Stimulated activated naive CD8-positive, alpha-beta T cell treated with anti-CD3 and anti-CD28 coated beads, Interleukin-15, Interleukin-2, amounts not matched to agents 100 ng/mL and 50 ng/mL, for 24 hours (primary cell): Measurements from ENCODE around the gene PARVG.

ENCODE experiments used
- H3K27ac Mint-ChIP-seq: one replicate; pipeline ENCODE4 v1.8.0; 2021; ENCODE audit warnings: mild to moderate bottlenecking, mixed read lengths
- H3K27me3 Mint-ChIP-seq: one replicate; pipeline ENCODE4 v1.8.0; 2021; ENCODE audit warnings: mixed read lengths
- H3K36me3 Mint-ChIP-seq: one replicate; pipeline ENCODE4 v1.8.0; 2021; ENCODE audit warnings: low read depth, mixed read lengths
- H3K4me1 Mint-ChIP-seq: one replicate; pipeline ENCODE4 v1.8.0; 2021; ENCODE audit warnings: low read depth, mixed read lengths
- H3K4me3 Mint-ChIP-seq: one replicate; pipeline ENCODE4 v1.8.0; 2021; ENCODE audit warnings: mild to moderate bottlenecking, mixed read lengths
- H3K9me3 Mint-ChIP-seq: one replicate; pipeline ENCODE4 v1.8.0; 2021; ENCODE audit warnings: mixed read lengths

PARVG gene

GRCh38 chr22:44204739-44205515, 24.2 kb downstream of the PARVG start:
- Mint-ChIP-seq H3K36me3 (peaks cover 26% of the 10 kb centered on the region), H3K27ac (no peak overlapping the region), H3K27me3 (no peaks in the 10 kb centered on the region), H3K4me3 (no peak overlapping the region), H3K4me1 (peaks cover 13% of the 10 kb centered on the region), H3K9me3 (peaks cover 11% of the 10 kb centered on the region)

- no peak overlapping the region for H3K27ac Mint-ChIP-seq
- peaks cover 13% of the 10 kb centered on the region for H3K4me1 Mint-ChIP-seq
These were observed 25.0 kb downstream of the PARVG start for GRCh38 chr22:44205516-44206329.

GRCh38 chr22:44206330-44206645, 25.6 kb downstream of the PARVG start:
- H3K9me3 Mint-ChIP-seq: peaks cover 18% of the 10 kb centered on the region
- peaks cover 35% of the 10 kb centered on the region for H3K36me3 Mint-ChIP-seq
- H3K27me3 Mint-ChIP-seq: no peaks in the 10 kb centered on the region
- H3K4me1 Mint-ChIP-seq: peaks cover 13% of the 10 kb centered on the region
- no peak overlapping the region for H3K4me3 Mint-ChIP-seq
- no peak overlapping the region for H3K27ac Mint-ChIP-seq

More at GRCh38 chr22:44205516-44206329, 25.0 kb downstream of the PARVG start:
- Mint-ChIP-seq H3K27me3 (no peaks in the 10 kb centered on the region), H3K4me3 (no peak overlapping the region), H3K36me3 (peaks cover 30% of the 10 kb centered on the region), H3K9me3 (peaks cover 15% of the 10 kb centered on the region)

GRCh38 chr22:44206696-44207095, 26.0 kb downstream of the PARVG start:
- peak overlapping the region; percentile 49 for H3K27ac Mint-ChIP-seq
- peaks cover 39% of the 10 kb centered on the region for H3K36me3 Mint-ChIP-seq
- no peak overlapping the region for H3K4me3 Mint-ChIP-seq
- H3K9me3 Mint-ChIP-seq: peaks cover 20% of the 10 kb centered on the region
- no peaks in the 10 kb centered on the region for H3K27me3 Mint-ChIP-seq
- H3K4me1 Mint-ChIP-seq: peaks cover 13% of the 10 kb centered on the region

- H3K27me3 Mint-ChIP-seq: no peaks in the 10 kb centered on the region
- H3K4me3 Mint-ChIP-seq: no peak overlapping the region
- H3K9me3 Mint-ChIP-seq: peaks cover 20% of the 10 kb centered on the region
- H3K4me1 Mint-ChIP-seq: peaks cover 13% of the 10 kb centered on the region
- peak overlapping the region; percentile 61 for H3K27ac Mint-ChIP-seq
- peaks cover 33% of the 10 kb centered on the region for H3K36me3 Mint-ChIP-seq
These were observed 26.7 kb downstream of the PARVG start for GRCh38 chr22:44207173-44207980.

- no peak overlapping the region for H3K4me3 Mint-ChIP-seq
- H3K4me1 Mint-ChIP-seq: peaks cover 13% of the 10 kb centered on the region
- H3K27ac Mint-ChIP-seq: peak overlapping the region; percentile 61
These were observed 27.2 kb downstream of the PARVG start for GRCh38 chr22:44207981-44208317.

GRCh38 chr22:44209343-44209742, 28.6 kb downstream of the PARVG start:
- Mint-ChIP-seq H3K4me1 (peaks cover 13% of the 10 kb centered on the region), H3K36me3 (peaks cover 24% of the 10 kb centered on the region), H3K9me3 (peaks cover 20% of the 10 kb centered on the region), H3K27ac (no peak overlapping the region), H3K27me3 (no peaks in the 10 kb centered on the region), H3K4me3 (no peak overlapping the region)

More at GRCh38 chr22:44207981-44208317, 27.2 kb downstream of the PARVG start:
- Mint-ChIP-seq H3K9me3 (peaks cover 20% of the 10 kb centered on the region), H3K27me3 (no peaks in the 10 kb centered on the region), H3K36me3 (peaks cover 27% of the 10 kb centered on the region)

GRCh38 chr22:44210722-44211121, 30.0 kb downstream of the PARVG start:
- H3K4me1 Mint-ChIP-seq: peaks cover 13% of the 10 kb centered on the region
- no peaks in the 10 kb centered on the region for H3K27me3 Mint-ChIP-seq
- H3K27ac Mint-ChIP-seq: no peak overlapping the region
- H3K9me3 Mint-ChIP-seq: peaks cover 20% of the 10 kb centered on the region
- no peak overlapping the region for H3K4me3 Mint-ChIP-seq
- H3K36me3 Mint-ChIP-seq: peaks cover 24% of the 10 kb centered on the region

- Mint-ChIP-seq H3K27ac (no peak overlapping the region), H3K4me3 (no peak overlapping the region), H3K9me3 (peaks cover 20% of the 10 kb centered on the region), H3K36me3 (peaks cover 24% of the 10 kb centered on the region), H3K4me1 (peaks cover 13% of the 10 kb centered on the region), H3K27me3 (no peaks in the 10 kb centered on the region)
These were observed 30.7 kb downstream of the PARVG start for GRCh38 chr22:44211256-44211945.

- peaks cover 20% of the 10 kb centered on the region for H3K9me3 Mint-ChIP-seq
- peaks cover 24% of the 10 kb centered on the region for H3K36me3 Mint-ChIP-seq
- peaks cover 13% of the 10 kb centered on the region for H3K4me1 Mint-ChIP-seq
- no peak overlapping the region for H3K4me3 Mint-ChIP-seq
- no peaks in the 10 kb centered on the region for H3K27me3 Mint-ChIP-seq
- no peak overlapping the region for H3K27ac Mint-ChIP-seq
These were observed 31.5 kb downstream of the PARVG start for GRCh38 chr22:44211946-44212930.

GRCh38 chr22:44212936-44213335, 32.2 kb downstream of the PARVG start:
- Mint-ChIP-seq H3K36me3 (peaks cover 24% of the 10 kb centered on the region), H3K27ac (no peak overlapping the region), H3K9me3 (peaks cover 20% of the 10 kb centered on the region), H3K4me1 (peaks cover 11% of the 10 kb centered on the region), H3K4me3 (no peak overlapping the region), H3K27me3 (no peaks in the 10 kb centered on the region)

- no peak overlapping the region for H3K27ac Mint-ChIP-seq
- H3K36me3 Mint-ChIP-seq: peaks cover 24% of the 10 kb centered on the region
- H3K9me3 Mint-ChIP-seq: peaks cover 20% of the 10 kb centered on the region
- no peaks in the 10 kb centered on the region for H3K27me3 Mint-ChIP-seq
- H3K4me3 Mint-ChIP-seq: no peak overlapping the region
- H3K4me1 Mint-ChIP-seq: peaks cover 6% of the 10 kb centered on the region
These were observed 32.8 kb downstream of the PARVG start for GRCh38 chr22:44213489-44214043.

- no peak overlapping the region for H3K27ac Mint-ChIP-seq
- H3K4me3 Mint-ChIP-seq: no peak overlapping the region
- no peaks in the 10 kb centered on the region for H3K4me1 Mint-ChIP-seq
- H3K36me3 Mint-ChIP-seq: peaks cover 19% of the 10 kb centered on the region
- H3K27me3 Mint-ChIP-seq: no peaks in the 10 kb centered on the region
- peaks cover 16% of the 10 kb centered on the region for H3K9me3 Mint-ChIP-seq
These were observed 33.5 kb downstream of the PARVG start for GRCh38 chr22:44214187-44214586.
